Measurements from ENCODE around the gene SLC51B.

DNA sequence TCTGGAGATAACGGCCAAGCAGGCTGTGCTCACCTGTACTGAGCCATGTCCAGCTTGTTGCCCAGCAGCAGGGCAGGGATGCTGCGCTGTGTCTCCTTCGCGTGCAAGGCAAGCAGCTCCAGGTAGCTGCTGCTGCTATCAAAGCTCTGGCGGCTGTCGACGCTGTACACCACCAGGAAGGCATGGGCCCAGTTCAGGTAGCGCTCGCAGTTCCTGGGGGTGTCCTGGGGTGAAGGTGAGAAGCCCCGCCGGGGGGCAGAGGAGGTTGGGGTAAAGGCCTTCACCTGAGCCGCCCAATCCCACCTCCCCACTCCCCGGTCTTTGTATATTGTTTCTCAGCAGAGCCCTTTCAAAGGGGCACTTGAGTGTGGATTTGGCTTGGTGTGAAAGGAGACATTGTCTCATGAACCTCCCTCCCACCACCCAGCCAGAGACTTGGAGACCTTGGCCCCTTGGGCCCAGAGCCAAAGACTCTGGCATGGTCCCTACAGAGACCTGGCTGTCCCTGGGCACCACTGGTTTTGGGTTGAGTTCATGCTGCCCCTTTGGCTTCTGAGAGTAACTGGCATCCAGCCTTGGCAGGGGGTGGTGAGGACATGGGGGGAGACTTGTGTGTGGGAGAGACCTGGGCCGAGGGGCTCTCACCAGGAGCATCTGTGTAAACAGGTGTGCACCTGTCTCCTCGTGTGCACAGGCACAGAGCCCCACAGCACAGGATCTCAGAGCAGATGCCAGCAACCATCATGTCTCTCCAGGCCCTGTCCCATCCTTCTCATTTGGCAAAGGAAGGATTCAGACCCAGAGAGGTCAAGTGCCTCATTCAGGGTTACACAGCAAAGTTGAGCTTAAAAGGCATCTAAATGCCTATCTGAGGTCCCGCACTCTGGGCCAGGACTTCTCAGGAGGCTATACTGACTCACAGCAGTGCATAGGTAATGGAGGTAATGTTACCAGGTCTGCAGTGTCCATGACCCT is 13.5 kb downstream of the SLC51B start:
- TF ChIP-seq, protein P1, sequence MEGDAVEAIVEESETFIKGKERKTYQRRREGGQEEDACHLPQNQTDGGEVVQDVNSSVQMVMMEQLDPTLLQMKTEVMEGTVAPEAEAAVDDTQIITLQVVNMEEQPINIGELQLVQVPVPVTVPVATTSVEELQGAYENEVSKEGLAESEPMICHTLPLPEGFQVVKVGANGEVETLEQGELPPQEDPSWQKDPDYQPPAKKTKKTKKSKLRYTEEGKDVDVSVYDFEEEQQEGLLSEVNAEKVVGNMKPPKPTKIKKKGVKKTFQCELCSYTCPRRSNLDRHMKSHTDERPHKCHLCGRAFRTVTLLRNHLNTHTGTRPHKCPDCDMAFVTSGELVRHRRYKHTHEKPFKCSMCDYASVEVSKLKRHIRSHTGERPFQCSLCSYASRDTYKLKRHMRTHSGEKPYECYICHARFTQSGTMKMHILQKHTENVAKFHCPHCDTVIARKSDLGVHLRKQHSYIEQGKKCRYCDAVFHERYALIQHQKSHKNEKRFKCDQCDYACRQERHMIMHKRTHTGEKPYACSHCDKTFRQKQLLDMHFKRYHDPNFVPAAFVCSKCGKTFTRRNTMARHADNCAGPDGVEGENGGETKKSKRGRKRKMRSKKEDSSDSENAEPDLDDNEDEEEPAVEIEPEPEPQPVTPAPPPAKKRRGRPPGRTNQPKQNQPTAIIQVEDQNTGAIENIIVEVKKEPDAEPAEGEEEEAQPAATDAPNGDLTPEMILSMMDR (IDR thresholded peaks at IDR 0.05; ENCODE audit: low read depth, low read length, poor library complexity, severe bottlenecking), result no peak
- TF ChIP-seq EZH2phosphoT487 (IDR thresholded peaks at IDR 0.05; ENCODE audit: borderline replicate concordance, low read length), result no peak
